Measurements from ENCODE around the gene RBM15. TPM values are rescaled to one million over a fixed set of nuclear protein-coding genes. Genes with fewer than 3 reads are reported as not detected.

RBM15 gene
- total RNA-seq, 1 donor from 2014 or later = 52.6 TPM

GRCh38 chr1:110308247-110308646 lies 30.9 kb upstream of the RBM15 start:
- Mint-ChIP-seq H3K27me3 (ENCODE audit: low read depth) (no peaks in the 10 kb centered on the region), H3K27ac (ENCODE audit: unreplicated experiment) (no peak overlapping the region), H3K36me3 (ENCODE audit: low read depth) (no peaks in the 10 kb centered on the region), H3K4me1 (no peaks in the 10 kb centered on the region), H3K9me3 (no peaks in the 10 kb centered on the region), H3K4me3 (no peak overlapping the region)
- no peak for DNase-seq (ENCODE audit: low read depth, low spot score)
- TF ChIP-seq CTCF (conservative IDR thresholded peaks at IDR 0.05) = no peak

GRCh38 chr1:110309139-110309538 lies 30.0 kb upstream of the RBM15 start:
- no peak overlapping the region for H3K4me3 Mint-ChIP-seq
- DNase-seq (ENCODE audit: low read depth, low spot score) = no peak
- H3K4me1 Mint-ChIP-seq = no peaks in the 10 kb centered on the region
- H3K36me3 Mint-ChIP-seq (ENCODE audit: low read depth) = no peaks in the 10 kb centered on the region
- H3K9me3 Mint-ChIP-seq = no peaks in the 10 kb centered on the region
- no peaks in the 10 kb centered on the region for H3K27me3 Mint-ChIP-seq (ENCODE audit: low read depth)
- H3K27ac Mint-ChIP-seq (ENCODE audit: unreplicated experiment) = no peak overlapping the region
- TF ChIP-seq CTCF (conservative IDR thresholded peaks at IDR 0.05) = no peak

GRCh38 chr1:110309767-110310166 lies 29.4 kb upstream of the RBM15 start:
- Mint-ChIP-seq H3K27me3 (ENCODE audit: low read depth) (no peaks in the 10 kb centered on the region), H3K4me1 (no peaks in the 10 kb centered on the region), H3K36me3 (ENCODE audit: low read depth) (no peaks in the 10 kb centered on the region), H3K4me3 (no peak overlapping the region), H3K27ac (ENCODE audit: unreplicated experiment) (no peak overlapping the region), H3K9me3 (no peaks in the 10 kb centered on the region)
- DNase-seq (ENCODE audit: low read depth, low spot score) = no peak
- no peak for TF ChIP-seq CTCF (conservative IDR thresholded peaks at IDR 0.05)

GRCh38 chr1:110310300-110310699 lies 28.9 kb upstream of the RBM15 start:
- Mint-ChIP-seq H3K27ac (ENCODE audit: unreplicated experiment) (no peak overlapping the region), H3K9me3 (no peaks in the 10 kb centered on the region), H3K27me3 (ENCODE audit: low read depth) (no peaks in the 10 kb centered on the region), H3K4me3 (no peak overlapping the region), H3K36me3 (ENCODE audit: low read depth) (no peaks in the 10 kb centered on the region), H3K4me1 (no peaks in the 10 kb centered on the region)
- no peak for TF ChIP-seq CTCF (conservative IDR thresholded peaks at IDR 0.05)
- DNase-seq (ENCODE audit: low read depth, low spot score) = no peak

GRCh38 chr1:110312188-110313121 lies 26.7 kb upstream of the RBM15 start:
- Mint-ChIP-seq H3K4me1 (no peaks in the 10 kb centered on the region), H3K27ac (ENCODE audit: unreplicated experiment) (peak overlapping the region; percentile 19), H3K36me3 (ENCODE audit: low read depth) (no peaks in the 10 kb centered on the region), H3K9me3 (no peaks in the 10 kb centered on the region), H3K4me3 (no peak overlapping the region), H3K27me3 (ENCODE audit: low read depth) (no peaks in the 10 kb centered on the region)
- peak; percentile 71 for DNase-seq (ENCODE audit: low read depth, low spot score)
- peak; percentile 98 for TF ChIP-seq CTCF (conservative IDR thresholded peaks at IDR 0.05)

Data from neural crest cell (in vitro differentiated cells).